Subcutaneous adipose tissue (tissue), 4 donors: ENCODE measurements around the gene XYLB. TPM values are rescaled to one million over a fixed set of nuclear protein-coding genes. Genes with fewer than 3 reads are reported as not detected.

Experiments
- CTCF ChIP-seq: fragments of 450-650 bp; IDR thresholded peaks from one replicate; pipeline ENCODE4 v1.5.1; 2016; ENCODE audit warnings: low read depth, mild to moderate bottlenecking, control low read depth, antibody characterized with exemption, moderate library complexity
- total RNA-seq, 4 donors: library from RNA; depleted of rRNA; stranded (reverse); fragments of >200 nt; gene quantifications; one replicate each; pipeline ENCODE4 v1.1.0, GENCODE V29; 2016

The XYLB gene
- total RNA-seq, 4 donors from 2014 or later, result 3.0 to 3.7 (median 3.3) TPM

- TF ChIP-seq CTCF, result no peak
Observed at GRCh38 chr3:38383156-38383875, 36.7 kb downstream of the XYLB start.

- no peak for TF ChIP-seq CTCF
Observed at GRCh38 chr3:38386992-38387750, 40.6 kb downstream of the XYLB start.

GRCh38 chr3:38387862-38388261 lies 41.3 kb downstream of the XYLB start:
- TF ChIP-seq CTCF, result no peak

- no peak for TF ChIP-seq CTCF
Observed at GRCh38 chr3:38392604-38393163, 46.1 kb downstream of the XYLB start.

GRCh38 chr3:38396239-38396638 lies 49.7 kb downstream of the XYLB start:
- TF ChIP-seq CTCF, result no peak

GRCh38 chr3:38396861-38397260 lies 50.3 kb downstream of the XYLB start:
- no peak for TF ChIP-seq CTCF

- TF ChIP-seq CTCF, result no peak
Observed at GRCh38 chr3:38397320-38397719, 50.7 kb downstream of the XYLB start.
